HG03135 (cell line): ENCODE measurements around the gene PPP1R3G.
"Not testable (repeated sequence)": the region's sequence is repeated elsewhere in the genome, so short reads cannot be mapped to it uniquely, and the experiment has no call there.

Experiments
- ATAC-seq: cut with Tn5 transposase; IDR thresholded peaks from one replicate; pipeline ENCODE4 v1.9.1; 2021; ENCODE audit warnings: mild to moderate bottlenecking, moderate library complexity; ENCODE audit not compliant: unreplicated experiment

Gene PPP1R3G

GRCh38 chr6:5115168-5115567, 30.0 kb downstream of the PPP1R3G start:
- no peak for ATAC-seq

DNA sequence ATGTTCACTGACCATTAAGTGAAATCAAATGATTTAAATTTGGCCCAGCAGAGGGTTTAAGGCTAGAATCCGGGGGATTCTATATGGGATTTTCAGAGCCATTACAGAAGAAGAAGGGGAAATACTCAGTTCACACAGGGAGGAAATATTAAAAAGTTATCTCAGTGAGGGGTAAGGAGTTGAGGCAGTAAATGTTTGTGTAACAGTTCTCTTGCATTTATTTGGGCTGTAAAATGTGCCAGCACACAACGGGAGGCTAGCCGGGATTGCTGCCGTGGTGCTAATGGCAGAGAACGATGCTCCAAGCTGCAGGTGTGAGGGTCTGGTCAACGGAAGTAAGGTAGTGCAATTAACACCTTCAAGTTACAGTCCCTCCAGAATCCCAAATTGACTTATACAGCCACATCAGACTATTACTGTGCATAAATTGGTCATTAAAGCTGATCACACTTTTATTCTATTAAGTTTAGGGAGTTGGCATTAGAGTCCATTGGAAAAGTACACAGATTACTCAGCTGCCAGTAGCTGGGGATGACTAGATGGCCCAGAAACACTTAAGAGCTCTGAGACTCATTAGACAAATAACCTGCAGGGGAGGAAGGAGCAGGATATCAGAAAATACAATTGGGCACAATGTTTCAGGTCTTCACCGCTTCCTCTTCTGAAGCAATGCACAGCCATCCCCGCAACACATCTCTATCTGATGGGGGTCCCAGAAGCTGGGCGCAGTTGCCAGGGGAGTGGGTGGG, 31.3 kb downstream of the PPP1R3G start:
- no peak for ATAC-seq

GRCh38 chr6:5119090-5119951, 34.2 kb downstream of the PPP1R3G start:
- no peak for ATAC-seq

DNA sequence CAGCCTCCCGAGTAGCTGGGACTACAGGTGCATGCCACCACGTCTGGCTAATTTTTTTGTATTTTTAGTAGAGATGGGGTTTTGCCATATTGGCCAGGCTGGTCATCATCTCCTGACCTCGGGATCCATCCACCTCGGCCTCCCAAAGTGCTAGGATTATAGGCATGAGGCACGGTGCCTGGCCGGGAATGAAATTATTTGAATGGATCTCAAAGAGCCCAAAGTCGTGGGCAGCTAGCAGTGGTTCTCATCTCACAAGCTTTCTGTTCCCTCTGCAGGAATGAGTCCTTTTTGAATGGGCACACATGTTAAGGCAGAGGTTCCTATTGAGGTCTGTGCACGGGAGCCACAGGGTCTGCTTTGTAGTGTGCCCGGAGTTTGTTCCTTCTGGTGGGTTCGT, 34.9 kb downstream of the PPP1R3G start:
- ATAC-seq: no peak

GRCh38 chr6:5120543-5120942, 35.4 kb downstream of the PPP1R3G start:
- ATAC-seq: not testable (repeated sequence)

GRCh38 chr6:5121479-5121878, 36.3 kb downstream of the PPP1R3G start:
- no peak for ATAC-seq

DNA sequence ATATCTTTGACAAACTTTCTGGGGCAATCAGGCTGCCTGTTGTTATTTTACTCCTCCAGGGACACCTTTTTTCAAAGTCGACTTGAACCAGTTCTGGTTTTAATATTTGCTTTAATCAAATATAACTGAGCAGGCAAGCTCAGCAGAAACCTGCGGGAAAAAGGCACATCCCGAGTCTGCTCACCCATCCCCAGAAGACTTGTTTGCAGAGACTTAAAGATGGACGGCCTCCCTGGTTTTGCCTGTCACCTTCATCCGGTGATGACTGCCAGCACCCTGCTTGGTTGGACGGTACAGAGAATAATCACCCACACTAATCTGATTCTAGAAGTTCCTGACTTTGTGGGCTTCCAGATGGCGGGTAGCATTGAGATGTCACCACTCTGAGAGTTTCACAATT, 36.8 kb downstream of the PPP1R3G start:
- ATAC-seq: no peak

DNA sequence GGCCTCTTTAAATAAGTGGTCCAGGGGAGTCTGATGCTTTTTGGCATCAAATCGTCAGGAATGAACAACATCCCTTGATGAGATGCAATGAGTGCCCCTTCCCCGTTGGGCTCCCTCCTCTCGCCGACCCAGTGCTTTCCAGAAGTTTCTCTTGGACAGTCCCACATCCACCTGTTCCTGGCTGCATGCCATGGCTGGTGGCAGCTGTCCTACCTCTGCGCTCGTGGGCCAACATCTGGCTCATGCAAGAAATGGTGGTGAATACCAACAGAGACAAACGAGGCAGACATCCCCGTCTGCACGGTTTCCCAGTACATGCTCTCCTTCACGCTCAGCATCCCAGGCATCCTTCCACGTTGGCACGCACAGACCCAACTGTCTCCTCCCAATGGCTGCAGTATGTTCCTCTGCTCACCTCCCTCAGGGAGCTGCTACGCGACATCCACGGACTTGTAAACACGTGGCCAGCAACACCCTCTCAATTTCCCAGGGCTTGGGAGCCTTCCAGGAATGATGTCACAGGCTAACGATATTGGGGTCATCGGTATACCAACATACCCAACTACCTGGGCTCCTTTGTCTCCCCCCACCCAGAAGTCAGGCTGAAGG, 37.5 kb downstream of the PPP1R3G start:
- ATAC-seq: no peak

- ATAC-seq: no peak
Measured at GRCh38 chr6:5123296-5124143, 38.4 kb downstream of the PPP1R3G start.

DNA sequence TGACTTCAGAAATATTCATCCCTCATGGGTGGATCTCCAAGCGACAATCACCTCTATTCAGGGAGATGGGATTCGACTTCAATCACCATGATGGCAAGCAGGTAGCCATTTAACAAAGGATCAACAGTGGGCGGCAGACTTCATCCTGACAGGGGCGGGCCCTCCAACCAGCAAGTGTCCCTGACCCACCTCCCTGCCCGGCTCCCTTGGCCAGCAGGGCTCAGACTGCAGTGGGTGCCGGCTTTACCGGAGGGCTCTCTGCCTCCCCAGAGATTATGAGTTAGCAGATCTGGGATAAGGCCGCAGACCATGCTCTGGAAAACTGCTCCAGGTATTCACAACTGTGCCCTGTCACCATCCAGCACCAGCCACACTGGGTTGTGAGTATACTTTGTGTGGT, 39.4 kb downstream of the PPP1R3G start:
- ATAC-seq: no peak

DNA sequence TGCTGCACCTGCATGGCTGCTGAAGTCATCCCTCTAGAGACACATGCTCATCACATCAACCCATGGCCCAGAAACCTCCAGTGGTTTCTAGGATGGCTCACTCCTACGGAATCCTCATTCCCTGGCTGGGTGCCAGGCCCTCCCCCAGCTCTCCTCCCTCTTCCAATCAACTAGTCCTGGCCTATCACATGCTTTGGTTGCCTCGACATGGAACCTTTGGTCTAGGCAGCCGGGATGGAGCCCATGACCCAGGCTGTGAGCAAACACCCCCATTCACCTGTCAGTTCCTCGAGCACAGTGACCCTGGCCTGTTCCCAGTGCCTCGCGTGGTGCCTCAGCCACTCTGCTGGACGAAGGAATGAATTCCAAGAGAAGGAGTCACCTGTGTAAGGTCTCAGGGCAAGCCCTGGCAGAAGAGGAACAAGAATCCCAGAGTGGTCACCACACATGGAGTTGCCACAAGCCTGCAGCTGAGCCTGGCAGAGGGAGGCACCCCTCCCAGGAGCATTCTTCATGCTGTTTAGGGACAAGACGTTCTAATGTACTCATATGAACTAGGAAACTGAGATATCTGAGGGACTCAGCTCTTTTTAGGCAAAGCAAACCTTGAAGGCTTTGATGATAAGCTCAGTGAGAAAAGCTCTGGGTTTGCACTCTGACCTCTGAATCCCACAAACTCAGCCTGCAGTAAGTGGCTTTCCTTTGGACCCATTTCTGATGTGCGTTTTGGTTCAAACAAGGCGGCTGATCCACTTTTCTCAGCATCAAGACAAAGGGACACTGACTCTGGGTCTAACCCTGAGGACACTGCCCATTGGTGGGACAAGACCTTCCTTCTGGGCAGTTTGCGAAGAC, 40.2 kb downstream of the PPP1R3G start:
- no peak for ATAC-seq

DNA sequence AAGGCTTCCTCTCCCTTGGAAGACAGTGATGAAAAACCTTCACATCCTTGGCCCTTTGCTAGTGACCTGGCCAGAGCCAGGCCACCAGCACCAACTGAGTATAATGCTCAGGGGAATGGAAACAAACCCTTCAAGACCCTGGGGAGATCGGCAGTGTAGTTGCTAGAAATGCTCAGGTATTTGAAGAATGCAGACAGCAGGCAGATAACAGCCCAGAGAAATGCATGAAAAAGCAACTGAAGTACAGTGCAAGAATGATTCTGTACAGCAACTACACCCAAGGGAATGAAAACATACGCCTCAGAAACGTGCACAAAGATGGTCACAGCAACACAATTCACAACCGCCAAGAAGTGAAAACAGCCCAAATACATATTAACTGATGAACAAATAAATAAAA, 41.1 kb downstream of the PPP1R3G start:
- ATAC-seq: no peak

DNA sequence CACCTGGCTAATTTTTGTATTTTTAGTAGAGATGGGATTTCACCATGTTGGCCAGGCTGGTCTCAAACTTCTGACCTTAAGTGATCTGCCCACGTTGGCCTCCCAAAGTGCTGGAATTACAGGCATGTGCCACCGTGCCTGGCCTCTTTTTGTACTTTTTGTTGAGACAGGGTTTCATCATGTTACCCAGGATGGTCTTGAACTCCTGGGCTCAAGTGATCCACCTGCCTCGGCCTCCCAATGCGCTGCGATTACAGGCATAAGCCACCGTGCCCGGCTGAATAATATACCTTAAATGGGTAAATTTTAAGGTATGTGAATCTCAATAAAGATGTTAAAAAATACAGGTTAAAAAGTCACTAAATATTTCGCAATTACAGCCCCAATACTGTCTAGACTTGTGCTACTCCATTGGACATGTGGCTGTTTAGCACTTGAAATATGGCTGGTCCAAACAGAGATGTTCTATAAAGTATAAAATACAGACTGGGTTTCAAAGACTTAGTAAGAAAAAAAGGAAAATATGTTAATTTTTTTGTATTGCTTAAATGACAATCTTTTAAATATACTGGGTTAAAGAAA, 42.1 kb downstream of the PPP1R3G start:
- ATAC-seq: no peak

DNA sequence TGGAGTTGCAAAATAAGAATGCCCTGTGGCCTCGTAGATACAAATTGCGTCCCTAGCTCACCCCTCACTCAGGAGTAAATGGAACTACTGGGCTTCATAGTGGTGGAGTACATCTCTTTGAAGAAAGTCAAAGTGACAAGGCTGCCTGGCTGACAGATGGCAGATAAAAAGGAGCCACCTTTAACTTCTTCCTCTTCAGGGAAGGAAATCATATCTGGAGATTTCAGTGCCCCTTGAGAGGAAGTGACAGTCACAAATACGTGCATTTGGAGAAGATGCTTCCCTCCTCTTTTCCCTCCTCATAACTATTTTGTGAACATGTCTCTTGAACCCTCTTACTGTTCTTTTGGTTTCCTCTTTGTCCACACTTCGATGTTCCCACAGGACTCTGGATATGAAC, 43.2 kb downstream of the PPP1R3G start:
- no peak for ATAC-seq

DNA sequence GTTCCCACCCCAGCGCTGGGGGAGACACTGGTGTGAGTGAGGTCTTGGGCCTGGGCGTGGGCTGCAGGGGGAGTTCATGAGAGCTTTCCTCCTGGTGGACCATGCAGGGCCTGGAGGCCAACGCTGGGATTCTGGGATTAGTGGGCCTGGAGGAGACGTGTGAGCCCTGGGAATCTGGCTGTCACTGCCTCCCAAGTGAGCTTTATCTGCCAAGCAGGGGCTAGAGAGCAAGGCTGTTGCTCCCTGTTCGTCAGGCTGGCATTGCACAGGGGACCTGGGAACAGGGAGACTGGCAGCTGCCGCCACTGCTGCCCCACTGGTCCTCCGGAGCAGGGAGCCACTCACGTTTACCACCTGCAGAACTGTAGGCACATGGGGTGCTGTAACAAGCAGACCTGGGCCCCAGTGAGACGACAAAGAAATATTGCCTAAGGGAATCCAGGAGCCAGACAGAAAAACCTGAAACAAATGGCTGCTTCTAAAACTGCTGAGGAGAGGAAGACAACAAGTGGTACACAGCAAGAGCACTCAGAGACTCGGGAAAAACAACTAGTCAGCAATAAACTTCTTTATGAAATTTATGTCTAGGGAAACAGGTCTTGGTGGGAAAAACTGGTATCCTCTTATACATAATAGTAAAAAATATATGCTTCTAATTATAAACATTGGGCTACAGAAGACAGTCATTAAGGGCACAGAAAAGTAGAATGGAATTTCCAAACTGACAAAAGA, 45.2 kb downstream of the PPP1R3G start:
- no peak for ATAC-seq

GRCh38 chr6:5132731-5133130, 47.6 kb downstream of the PPP1R3G start:
- peak; percentile 68 for ATAC-seq

DNA sequence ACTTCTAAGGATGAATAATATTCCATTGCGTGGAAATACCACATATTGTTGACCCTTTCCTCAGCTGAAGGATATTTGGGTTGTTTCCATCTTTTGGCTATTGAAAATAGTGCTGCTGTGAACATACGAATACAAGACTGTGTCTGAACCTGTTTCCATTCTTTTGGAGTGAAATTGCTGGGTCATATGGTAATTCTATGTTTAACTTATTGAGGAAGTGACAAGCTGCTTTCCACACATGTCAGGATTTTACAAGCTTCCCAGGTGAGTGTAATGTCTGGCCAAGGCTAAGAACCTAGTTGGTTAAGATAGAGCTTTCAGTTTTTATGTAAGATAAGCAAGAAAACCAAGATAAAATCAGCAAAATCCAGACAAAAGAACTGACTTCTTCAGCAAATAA, 48.8 kb downstream of the PPP1R3G start:
- no peak for ATAC-seq

DNA sequence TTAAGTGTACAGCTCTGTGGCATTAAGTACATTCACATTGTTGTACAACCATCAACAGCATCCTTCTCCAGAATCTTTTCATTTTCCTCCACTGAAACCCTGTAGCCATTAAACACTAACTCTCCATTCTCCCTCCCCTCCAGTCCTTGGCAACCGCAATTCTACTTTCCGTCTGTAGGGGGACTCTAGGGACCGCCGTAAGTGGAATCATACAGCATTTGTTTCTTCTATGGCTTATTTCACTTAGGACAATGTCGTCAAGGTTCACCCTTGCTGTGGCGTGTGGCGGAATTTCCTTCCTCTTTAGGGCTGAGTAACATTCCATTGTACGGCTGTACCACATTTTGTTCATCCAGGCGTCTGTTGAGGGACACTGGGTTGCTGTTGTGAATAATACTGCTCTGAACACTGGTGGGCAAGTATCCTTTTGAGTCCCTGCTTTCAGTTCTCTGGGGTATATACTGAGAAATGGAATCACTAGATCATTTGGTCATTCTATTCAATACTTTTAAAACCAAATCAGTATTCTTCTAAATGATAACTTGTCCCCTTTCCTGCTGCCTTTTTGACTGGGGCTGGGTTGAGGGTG, 50.7 kb downstream of the PPP1R3G start:
- no peak for ATAC-seq

DNA sequence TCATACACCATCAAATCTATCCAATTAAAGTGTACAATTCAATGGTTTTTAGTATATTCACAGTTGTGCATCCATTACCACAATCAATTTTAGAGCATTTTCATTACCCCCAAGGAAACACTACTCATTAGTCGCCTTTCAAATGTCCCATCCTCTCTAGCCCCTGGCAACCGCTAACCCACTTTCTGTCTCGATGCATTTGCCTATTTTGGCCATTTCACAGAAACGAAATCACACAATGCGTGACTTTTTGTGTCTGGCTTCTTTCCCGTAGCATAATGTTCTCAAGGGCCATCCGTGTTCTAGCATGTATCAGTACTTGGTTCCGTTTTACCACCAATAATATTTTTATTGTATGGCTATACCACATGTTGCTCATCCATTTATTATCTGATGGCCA, 51.7 kb downstream of the PPP1R3G start:
- no peak for ATAC-seq
